Endometrium (tissue), 2 donors: ENCODE data around the gene STRA8.
"Not testable (repeated sequence)": the region's sequence is repeated elsewhere in the genome, so short reads cannot be mapped to it uniquely, and the experiment has no call there.

Experiments
- FAIRE-seq: peaks from 2 replicates; lab custom pipeline; 2012; peaks lifted over from hg19 to GRCh38; lab: Jason Lieb, UNC
- donor health status: control.
- donor health status: control.

STRA8 gene

DNA sequence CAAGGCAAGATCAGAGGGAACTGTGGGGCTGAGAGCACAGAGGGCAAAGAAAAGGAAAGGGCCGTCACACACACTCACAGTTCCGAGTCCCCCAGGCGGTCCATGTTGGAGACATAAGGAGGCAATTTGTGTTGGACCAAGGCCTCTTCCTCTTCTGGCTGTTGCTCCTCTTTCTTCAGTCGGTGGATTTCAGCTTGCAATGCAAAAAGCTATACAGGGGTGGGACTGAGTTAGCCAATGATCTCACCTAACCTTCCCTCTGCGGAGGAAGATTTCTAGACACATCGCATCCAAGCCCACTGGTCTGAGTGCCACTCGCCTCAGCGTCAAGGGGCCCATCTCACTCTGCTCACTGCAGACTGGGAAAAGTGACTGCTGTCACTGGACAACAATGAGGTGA, 27.8 kb upstream of the STRA8 start:
- FAIRE-seq: no peak

DNA sequence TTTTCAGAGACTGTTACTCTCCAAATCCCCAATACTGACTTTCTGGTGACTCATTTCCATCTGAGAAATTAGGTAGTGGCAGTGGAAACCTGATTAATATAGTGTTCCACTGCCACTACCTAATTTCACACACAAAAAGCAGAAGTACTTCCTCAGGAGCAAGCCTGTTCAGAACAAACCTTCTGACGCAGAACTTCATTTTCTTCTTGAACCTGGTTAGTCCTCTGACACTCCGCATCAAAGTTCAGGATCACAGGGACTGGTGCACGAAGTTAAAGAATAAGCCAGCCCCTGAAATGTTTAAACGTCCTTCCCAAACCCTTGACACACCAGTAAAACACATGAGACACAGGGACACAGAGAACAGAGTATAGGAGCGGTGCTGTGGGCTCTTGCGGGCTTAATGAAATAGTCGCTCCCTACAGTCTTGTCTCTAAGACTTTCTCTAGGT, 26.7 kb upstream of the STRA8 start:
- FAIRE-seq: no peak

DNA sequence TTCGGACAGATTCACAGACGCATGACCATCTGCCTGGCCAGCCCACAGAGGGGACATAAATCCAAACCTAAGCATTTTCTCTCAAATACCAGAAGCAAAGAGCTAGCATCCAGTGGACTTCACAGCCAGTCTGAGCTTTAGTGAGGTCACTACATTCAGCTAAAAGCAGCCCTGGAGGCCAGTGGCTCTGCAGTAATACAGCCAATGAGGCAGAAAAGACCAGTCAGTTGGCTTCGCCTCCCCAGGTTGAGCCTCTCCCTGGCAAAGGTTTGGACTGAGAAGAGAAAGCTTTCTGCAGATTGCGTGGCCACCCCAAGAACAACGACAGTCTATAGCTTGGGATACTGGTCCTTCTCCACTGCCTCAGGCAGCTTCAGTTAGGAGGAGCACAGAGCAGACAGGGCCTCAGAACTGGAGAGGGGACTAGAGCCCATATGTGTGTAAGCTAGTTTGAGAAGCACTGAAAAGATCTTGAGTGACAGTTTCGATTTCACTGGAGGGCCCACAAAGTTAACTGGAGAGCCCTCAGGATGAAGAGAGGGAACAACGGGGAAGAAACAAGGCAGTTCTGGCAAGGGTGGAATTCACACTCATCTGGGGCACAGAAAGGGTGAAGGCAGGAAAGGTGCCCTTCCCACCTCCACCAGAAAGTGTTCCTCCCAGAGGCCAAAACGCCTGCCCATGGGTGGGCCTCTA, 26.1 kb upstream of the STRA8 start:
- FAIRE-seq: no peak

DNA sequence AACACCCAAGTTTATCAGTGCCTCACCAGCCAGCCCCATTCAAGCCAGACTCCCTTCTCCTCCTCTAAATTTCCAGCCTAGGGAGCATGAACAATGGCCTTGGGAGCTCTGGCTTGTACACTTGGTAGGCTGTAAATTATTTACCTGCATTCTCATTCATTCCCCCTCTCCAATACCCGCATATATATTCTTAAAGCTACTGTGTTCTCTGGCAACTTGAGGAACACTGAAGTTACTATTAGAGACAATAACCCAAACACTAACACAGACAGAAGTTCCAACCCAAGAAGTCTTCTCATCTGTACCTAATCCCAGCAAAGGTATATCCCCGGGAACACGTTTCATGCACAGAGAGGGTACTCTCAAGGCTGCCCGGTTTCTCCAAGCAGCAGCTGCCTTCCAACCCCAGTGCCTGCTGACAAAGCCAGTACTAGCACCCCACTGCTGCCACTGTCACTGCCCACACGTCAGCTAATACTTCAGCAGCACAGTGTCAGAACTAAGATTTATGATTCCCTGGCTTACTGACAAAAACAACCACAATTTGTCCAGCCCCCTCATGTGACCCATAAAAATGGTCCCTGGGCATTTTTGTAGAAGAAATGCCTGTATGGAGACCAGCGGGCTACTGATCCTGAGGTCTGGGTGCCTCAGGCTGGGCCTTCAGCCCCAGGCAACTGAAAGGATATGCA, 25.4 kb upstream of the STRA8 start:
- FAIRE-seq: no peak

DNA sequence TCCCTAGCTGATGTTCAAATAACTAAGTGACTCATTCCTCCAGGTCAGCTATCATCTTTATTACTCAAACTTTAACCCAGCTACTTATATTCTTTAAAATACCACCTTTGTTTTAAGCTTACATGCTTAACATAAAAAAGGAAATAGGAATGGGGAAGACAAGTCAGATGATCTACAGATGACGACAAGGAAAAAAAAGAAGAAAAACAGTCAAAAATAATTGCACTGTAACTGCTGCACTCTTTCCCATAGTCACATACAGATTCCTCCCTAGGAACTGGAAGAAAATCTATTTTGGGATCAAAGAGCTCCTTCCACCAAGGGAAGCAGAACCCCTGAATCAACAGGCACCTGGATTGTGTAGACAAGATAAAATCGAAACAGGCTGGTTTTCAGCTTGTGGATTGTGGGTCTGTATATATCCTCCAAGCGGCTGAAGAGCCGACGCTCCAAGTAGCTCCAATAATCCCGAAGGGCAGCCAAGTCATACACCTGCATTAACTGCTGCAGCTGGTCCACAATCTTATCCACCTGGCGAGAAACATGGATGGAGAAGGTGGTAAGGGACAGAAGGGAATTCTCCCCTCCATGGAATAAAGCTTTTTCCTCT, 24.3 kb upstream of the STRA8 start:
- no peak for FAIRE-seq

DNA sequence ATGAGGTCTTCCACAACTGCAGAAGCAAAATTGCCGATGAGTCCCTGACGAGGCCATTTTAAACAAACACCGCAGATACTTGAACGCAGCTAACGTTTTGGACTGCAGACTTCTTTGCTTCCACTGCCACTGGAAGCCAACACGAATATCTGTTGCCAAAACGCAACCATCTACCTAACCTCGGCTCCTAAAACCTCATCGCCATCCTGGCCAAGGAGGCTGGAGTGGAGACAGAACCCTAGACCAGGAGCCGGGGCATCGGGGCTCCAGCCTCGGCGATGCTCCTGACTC, 22.8 kb upstream of the STRA8 start:
- no peak for FAIRE-seq

DNA sequence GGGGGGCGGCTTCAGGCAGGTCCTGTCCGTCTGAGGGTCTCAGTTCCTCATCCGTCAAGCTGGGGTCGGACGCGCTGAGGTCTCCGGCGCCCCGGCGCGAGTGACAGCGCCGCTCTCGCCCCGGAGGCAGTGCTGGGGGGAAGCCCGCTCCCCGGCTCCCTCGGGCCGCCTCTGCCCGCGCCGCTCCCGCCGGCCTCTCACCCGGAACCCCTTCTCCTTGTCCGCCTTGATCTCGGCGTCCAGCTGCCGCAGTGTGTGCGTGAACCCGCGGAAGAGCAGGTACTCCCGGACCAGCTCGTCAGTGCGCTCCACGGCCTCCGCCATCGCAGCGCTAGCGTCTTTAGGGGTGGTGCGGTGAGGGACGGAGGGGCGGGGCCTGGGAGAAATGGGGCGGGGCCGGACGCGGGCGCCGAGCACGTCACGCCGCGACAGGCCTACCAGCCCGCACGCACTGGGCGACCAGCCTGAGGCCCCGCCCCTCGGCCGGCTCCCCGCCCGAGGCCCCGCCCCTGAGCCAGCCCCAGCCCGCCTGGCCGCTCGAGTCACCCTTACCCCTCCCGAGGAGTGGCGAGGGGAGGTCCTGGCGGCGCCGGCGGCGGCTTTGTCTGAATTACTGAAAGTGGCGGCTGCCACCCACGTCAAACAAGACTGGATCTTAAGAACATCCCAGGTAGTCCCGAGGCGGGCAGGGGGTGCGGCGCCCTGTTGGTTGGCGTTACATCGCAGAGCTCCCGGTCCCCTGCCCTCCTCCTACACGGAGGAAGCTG, 22.3 kb upstream of the STRA8 start, which contains the start of gene WDR91:
Gene WDR91 (minus strand): TSS at position 348 of the 767 bp plus-strand sequence. CDS start 24 bp downstream, at position 324.
- no peak for FAIRE-seq

DNA sequence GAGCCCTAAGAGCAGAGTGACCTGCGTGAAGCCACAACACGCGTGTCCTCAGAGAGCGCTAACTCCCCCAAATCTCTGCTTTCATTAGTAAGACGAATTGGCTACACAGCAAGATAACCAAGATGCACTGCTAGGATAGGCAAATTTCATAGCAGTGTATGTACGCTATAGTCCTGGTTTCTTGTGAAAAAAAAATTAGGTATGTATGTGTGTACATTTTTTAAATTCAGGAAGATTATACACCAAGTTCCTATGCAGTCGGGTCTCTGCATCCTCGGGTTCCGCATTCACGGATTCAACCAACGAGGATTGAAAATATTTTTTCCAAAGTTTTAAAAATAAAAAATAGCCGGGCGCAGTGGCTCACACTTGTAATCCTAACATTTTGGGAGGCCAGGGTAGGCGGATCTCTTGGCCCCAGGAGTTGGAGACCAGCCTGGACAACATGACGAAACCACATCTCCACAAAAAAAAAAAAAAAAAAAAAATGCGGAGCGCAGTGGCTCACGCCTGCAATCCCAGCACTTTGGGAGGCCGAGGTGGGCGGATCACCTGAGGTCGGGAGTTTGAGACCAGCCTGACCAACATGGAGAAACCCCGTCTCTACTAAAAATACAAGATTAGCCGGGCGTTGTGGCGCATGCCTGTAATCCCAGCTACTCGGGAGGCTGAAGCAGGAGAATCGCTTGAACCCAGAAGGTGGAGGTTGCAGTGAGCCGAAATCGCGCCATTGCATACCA, 21.5 kb upstream of the STRA8 start:
- not testable (repeated sequence) for FAIRE-seq

DNA sequence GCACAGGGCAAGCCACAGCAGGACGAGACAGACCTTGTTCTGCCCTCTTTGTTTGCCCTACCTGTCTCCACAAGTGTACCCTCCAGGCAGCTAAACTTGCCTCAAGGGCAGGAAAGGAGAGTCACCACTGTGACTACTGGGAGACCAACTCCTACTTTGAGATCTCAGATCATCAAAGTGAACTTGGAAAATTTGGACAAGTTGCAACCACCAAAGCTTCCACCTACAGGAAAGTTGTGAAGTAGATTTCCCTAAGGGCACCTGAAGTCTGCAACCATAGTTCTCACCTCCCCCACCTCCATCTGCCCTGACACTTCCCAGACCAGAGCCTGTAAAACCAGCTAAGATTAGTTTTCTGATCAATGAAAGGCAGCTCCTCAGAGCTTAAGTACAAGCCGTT, 19.8 kb upstream of the STRA8 start:
- FAIRE-seq: no peak

DNA sequence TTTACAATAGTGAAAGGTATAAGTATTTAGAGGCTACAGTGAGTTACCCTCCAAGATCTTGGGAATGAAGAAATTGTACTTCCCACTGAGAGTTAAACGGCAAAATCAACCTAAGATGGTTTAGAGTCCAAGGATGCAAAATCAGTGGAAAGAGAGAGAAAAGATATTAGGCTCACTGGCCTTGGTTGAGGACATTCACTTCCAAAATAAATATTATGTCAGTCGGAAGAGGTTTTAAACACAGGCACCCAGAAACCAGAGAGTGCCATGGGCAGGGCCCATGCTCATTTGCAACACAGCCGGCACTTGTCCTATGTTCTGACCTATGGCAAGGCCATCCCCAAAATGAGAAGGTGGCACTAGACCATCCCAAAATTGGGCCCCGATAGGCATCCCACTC, 18.5 kb upstream of the STRA8 start:
- FAIRE-seq: no peak

DNA sequence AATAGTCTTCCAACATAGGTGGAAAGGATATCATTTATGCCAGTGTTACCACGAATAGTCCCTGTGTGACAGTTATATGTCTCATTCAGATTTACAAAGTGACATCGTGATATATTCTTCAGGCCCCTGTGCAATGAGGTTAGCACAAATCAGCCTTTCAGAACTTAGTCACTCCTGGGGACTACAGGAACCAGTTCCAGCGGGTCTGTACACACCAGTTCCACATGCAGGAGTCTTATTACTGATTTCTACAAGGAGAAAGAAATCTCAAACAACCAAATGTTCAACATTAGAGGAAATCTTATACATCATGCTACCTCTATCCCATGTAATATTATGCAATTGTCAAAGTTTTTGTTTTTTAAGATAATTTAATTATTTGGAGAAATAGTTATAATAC, 17.9 kb upstream of the STRA8 start:
- no peak for FAIRE-seq

DNA sequence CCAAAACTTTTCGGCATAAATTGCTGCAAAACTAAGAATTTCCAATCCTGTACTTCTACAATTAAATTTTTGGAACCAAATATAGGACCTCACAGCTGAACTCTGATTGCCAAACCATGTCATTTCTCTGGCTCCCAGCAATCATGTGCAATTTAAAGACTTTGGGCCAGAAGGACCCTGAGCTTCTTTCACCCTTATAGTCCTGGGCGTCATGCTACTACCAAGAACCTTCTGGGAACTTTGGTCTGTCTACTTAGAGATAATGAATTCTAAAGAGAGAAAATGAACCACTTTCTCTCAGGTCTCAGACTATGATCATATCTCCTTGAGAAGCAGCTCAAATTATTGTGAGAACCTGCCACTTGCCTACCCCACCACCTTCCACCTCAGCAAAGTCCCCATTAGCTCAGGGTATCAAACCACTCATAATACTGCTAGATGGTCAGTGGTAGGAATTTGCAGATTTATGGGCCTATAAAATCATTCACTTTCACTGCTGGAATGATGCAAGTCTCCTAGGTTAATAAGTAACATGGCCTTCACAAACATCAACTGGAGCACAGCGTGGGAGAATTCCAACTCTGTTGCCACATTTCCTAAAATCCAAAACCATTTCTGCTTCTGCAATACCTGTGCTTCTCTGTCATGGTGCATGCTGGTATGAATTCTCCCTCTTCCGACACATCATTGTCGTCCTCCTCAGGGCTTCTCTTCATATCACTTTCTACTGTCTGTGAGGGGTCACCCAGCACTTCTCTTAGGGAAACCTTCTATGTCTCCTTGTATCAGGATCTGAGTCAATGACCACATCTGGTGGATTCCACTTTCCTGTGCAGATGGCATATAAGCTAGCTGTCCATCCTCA, 15.8 kb upstream of the STRA8 start:
- no peak for FAIRE-seq

DNA sequence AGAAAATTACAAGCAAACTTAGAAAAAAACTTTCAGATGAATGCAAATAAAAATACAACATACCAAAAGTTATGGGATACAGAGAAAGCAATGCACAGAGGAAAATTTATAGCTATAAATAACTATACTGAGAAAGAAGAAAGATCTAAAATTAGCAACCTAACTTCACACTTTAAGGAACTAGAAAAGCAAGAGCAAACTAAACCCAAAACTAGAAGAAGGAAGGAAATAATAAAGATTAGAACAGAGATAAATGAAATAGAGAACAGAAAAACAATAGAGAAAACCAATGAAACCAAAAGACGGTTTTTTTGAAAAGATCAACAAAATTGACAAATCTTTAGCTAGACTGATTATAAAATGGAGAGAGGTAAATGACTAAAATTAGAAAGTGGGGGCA, 9.6 kb upstream of the STRA8 start:
- no peak for FAIRE-seq

DNA sequence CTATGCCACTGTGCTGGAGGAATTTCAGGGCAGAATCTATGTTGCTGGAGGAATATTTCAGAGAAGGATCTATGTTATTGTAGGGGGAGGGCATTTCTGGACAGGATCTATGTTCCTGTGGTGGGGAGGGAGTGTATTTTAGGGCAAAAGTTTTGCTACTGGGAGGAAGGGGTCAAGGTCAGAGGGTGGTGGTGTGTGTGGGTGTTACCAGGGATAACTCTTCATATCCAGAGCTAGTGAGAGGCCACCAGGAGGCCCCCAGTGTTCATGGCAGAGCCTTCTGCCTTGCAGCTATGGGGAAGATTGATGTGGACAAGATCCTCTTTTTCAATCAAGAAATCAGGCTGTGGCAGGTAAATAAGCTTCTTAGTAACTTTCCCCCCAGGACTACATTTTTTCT, 2.0 kb upstream of the STRA8 start:
- no peak for FAIRE-seq

DNA sequence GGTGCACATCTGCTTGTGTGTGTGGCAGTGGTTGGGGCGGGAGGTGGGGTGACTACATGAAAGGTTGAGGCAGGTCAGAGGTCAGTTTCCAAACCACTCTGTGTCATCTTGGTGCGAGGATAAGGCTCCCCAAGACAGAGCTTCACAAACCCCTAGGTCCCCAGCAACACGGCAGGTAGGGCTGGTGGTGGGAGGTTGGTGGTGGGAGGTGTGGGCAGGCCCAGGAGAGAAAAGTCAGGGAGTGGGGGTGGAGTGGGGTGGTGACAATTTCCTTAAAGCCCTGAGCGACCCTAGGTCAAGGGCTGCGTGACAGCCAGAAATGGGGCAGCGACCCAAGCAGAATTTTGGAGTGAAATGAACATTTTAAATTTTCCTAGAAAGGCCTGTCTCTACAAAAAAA, 1.6 kb upstream of the STRA8 start:
- FAIRE-seq: no peak

DNA sequence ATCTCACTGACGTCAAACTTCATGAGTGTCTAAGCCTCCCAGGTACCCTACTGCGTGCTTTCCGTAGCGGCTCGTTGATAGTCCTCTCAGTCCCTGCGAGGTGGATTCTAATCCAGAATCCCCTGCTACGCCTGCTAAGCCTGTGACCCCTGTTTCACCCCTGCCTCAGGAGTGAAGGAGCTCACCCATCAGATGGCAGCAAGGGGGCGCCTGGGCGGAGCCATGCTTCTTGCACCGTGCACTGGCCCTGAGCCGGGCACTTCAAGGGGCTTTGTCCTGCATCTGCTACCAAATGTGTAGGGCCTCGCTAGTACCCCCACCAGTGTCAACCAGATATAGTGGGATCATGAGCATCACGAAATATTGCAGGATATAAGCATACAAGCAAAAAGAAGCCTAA, 918 bp upstream of the STRA8 start:
- FAIRE-seq: no peak

DNA sequence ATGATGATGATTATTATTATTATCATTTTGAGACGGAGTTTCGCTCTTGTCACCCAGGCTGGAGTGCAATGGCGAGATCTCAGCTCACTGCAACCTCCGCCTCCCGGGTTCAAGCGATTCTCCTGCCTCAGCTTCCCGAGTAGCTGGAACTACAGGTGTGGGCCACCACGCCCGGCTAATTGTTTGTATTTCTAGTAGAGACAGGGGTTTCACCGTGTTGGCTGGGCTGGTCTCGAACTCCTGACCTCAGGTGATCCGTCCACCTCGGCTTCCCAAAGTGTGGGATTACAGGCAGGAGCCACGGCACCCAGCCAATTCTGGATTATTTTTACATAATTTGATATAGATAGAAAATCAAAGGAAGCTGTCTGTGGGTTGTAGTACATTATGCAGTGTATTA, 457 bp downstream of the STRA8 start:
- not testable (repeated sequence) for FAIRE-seq

DNA sequence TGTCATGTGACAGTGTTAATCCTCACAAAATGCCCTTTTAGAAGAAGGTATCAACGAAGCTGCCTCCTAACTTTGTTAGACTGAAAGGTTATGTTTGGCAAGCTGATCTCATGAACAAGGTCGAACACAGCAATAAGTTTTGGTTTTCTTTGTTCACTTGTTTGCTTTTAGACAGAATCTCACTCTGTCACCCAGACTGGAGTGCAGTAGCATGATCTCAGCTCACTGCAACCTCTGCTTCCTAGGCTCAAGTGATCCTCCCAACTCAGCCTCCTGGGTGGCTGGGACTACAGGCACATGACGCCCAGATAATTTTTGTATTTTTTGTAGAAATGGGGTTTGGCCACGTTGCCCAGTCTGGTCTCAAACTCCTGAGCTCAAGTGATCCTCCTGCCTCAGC, 1.1 kb downstream of the STRA8 start:
- FAIRE-seq: no peak

DNA sequence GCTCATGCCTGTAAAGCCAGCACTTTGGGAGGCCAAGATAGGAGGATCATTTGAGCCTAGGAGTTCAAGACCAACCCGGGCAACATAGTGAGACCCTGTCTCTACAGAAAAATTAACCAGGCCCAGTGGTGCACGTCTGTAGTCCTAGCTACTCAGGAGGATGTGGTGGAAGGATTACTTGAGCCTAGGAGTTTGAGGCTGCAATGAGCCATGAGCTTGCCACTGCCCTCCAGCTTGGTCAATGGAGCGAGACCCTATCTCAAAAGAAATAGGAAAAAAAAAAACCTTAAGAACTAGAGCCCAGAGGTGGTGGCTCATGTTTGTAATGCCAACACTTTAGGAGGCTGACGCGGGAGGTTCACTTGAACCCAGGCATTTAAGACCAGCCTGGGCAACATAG, 2.2 kb downstream of the STRA8 start:
- no peak for FAIRE-seq

DNA sequence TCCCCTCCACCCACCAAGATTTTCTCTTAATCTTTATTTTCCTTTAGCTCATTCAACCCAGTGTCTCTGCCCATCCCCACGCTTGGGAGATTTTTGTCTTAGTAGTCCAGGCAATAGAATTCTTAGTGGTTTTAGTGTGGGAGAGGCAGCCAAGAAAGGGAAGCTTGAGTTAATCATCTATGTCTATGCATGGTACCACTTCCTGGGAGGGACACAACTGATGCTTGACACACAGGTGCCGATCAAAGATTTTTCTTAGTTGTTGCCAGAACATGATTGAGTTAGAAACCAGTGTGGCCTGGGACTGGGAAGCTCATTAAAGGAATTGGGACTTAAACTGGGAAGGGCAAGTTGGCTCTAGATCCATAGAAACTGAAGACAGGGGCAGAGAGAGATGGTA, 3.1 kb downstream of the STRA8 start:
- FAIRE-seq: no peak

DNA sequence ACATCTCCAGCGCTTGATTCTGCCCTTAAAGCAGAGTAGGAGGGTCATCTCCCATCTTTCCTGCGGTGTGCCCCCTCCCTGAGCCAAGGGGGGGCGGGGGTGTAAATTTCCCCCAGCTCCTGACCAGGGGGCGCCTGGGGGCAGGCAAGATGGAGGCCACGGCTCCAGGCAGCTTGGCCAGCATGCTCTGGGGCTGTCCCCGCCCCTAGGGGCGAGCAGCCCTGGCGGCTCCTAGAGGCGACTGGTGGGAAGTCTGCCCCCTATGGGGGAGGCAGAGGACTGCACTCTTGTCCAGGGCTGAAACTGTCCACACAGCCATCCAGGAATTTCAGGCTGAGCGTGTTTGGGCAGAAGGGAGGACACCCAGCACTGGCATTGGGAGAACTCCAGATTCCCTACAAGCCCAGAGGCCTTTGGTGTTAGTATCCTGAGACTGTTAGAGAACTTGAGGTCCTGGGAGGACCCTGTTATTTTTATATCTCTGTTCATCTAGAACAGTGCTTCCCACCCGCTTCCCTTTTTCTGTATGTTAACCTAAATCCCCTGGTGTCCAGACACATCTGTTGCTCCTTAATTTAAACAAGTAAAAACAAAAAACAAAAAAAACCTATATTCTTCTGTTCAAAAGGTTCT, 4.6 kb downstream of the STRA8 start:
- no peak for FAIRE-seq
